BLaER1 treated with 17β-estradiol and CSF1 and Interleukin-3, amounts not matched to agents 10 nM and 100 nM (cell line): ENCODE results near the gene SGPL1.
"Not testable (repeated sequence)": the region's sequence is repeated elsewhere in the genome, so short reads cannot be mapped to it uniquely, and the experiment has no call there.

Experiments
- H3K27ac ChIP-seq, 11 experiments: shearing (Covaris generic); formaldehyde crosslinking; 2 replicates each; pipeline ENCODE4 v1.8.1; 2022
- H3K27me3 ChIP-seq, 11 experiments: shearing (Covaris generic); formaldehyde crosslinking; 2 replicates each; pipeline ENCODE4 v1.8.1; 2022
- H3K36me3 ChIP-seq, 11 experiments: shearing (Covaris generic); formaldehyde crosslinking; 2 replicates each; pipeline ENCODE4 v1.8.1; 2022
- H3K4me1 ChIP-seq, 10 experiments: shearing (Covaris generic); formaldehyde crosslinking; 2 replicates each; pipeline ENCODE4 v1.8.1; 2022
- H3K4me2 ChIP-seq, 11 experiments: shearing (Covaris generic); formaldehyde crosslinking; 2 replicates each; pipeline ENCODE4 v1.8.1; 2022
- H3K4me3 ChIP-seq, 10 experiments: shearing (Covaris generic); formaldehyde crosslinking; 2 replicates each; pipeline ENCODE4 v1.8.1; 2022
- H3K9ac ChIP-seq, 11 experiments: shearing (Covaris generic); formaldehyde crosslinking; 2 replicates each; pipeline ENCODE4 v1.8.1; 2022
- H3K9me3 ChIP-seq, 11 experiments: shearing (Covaris generic); formaldehyde crosslinking; replicated peaks in 1 of 11; 2 replicates each; pipeline ENCODE4 v1.8.1; 2022
- H4K20me1 ChIP-seq, 11 experiments: shearing (Covaris generic); formaldehyde crosslinking; 2 replicates each; pipeline ENCODE4 v1.8.1; 2022
- Cebpa-rat ChIP-seq, 11 experiments: shearing (Covaris generic); IDR thresholded peaks; 2 replicates each; pipeline ENCODE4 v1.8.1; 2022

SGPL1 gene

DNA sequence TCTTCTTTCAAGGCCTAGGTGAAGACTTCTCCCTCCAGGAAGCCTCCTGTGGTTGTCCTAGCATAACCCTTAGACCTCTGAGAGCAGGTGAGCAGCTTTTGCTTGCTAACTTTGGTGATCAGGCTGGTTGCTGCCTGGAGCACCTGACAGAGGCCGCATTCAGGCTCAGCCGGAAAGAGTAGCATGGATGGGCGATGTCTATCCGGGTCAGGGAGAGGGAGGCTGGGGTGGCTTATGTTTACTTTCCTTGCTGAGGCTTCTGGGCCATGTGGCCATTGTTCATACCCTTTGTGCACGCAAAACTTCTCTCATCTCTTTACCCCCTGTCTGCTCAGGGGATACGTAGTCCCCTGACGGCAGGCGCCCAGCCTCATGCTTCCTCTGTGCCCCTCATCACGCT lies 100.1 kb downstream of the SGPL1 start:
- Histone ChIP-seq H3K27me3 (0 out of 22 replicates have a peak, but pooled peaks cover 0 to 4% (median 0%) of the 10 kb centered on the region in 11 experiments), H3K27ac (no peak overlapping the region), H3K4me2 (no peak overlapping the region), H3K36me3 (no peaks in the 10 kb centered on the region), H4K20me1 (peaks cover 0 to 35% (median 0%) of the 10 kb centered on the region in 11 experiments; a peak in 1 of 22 replicates), H3K4me1 (peaks cover 9 to 20% (median 15%) of the 10 kb centered on the region in 10 experiments; a peak in 19 of 20 replicates), H3K9ac (no peak overlapping the region), H3K4me3 (no peak overlapping the region), H3K9me3 (peaks cover 0 to 8% (median 0%) of the 10 kb centered on the region in 11 experiments; a peak in 4 of 22 replicates)
- TF ChIP-seq Cebpa-rat (IDR thresholded peaks at IDR 0.05): no peak

DNA sequence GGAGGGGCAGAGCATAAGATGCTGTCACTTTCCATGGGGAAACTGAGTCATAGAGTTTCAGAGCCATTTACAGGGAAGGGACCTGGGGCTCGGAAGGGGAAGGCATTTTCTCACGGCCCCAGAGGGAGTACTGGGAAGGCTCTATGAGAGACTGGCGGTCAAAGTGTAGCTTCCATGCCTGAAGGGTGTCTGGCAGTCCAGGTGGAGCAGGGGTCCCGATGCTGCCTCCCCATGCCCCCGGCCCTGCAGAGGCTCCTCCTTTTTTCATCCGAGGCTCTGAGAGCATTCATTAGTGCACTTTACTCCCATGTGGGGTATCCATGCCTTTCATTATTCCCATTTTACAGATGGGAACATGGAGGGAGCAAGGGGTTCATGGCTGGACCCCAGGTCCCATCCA lies 100.5 kb downstream of the SGPL1 start:
- Histone ChIP-seq H3K4me2 (no peak overlapping the region), H4K20me1 (peaks cover 0 to 35% (median 0%) of the 10 kb centered on the region in 11 experiments; a peak in 1 of 22 replicates), H3K4me3 (no peak overlapping the region), H3K9ac (no peak overlapping the region), H3K4me1 (peaks cover 9 to 20% (median 15%) of the 10 kb centered on the region in 10 experiments; a peak in 19 of 20 replicates), H3K27ac (no peak overlapping the region), H3K9me3 (peaks cover 0 to 8% (median 0%) of the 10 kb centered on the region in 11 experiments; a peak in 4 of 22 replicates), H3K27me3 (0 out of 22 replicates have a peak, but pooled peaks cover 0 to 4% (median 0%) of the 10 kb centered on the region in 11 experiments), H3K36me3 (no peaks in the 10 kb centered on the region)
- TF ChIP-seq Cebpa-rat (IDR thresholded peaks at IDR 0.05): no peak

DNA sequence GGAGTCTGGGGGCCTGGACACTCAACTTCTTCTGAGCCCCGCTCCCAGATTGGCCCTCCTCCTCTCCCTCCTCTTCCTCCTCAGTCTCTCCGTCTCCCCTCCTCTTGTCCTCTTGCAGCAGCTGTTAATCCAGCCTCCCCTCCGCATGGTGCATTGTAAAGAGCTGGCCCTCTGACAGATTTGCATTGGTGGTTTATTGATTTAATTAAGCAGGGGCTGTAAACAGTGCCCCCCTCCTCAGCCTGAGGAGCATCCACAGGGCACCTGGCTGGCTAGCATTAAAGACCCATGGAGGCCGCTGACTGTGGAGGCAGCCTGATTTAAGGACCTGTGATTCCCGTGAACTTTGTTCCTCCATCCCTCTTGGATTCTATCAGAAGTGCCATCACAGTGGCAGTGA lies 101.5 kb downstream of the SGPL1 start:
- Histone ChIP-seq H3K36me3 (no peaks in the 10 kb centered on the region), H3K27me3 (0 out of 22 replicates have a peak, but pooled peaks cover 0 to 4% (median 0%) of the 10 kb centered on the region in 11 experiments), H3K9me3 (peaks cover 0 to 3% (median 0%) of the 10 kb centered on the region in 11 experiments; a peak in 1 of 22 replicates), H3K4me3 (no peak overlapping the region), H3K4me1 (peaks cover 9 to 20% (median 15%) of the 10 kb centered on the region in 10 experiments; a peak in 19 of 20 replicates), H3K27ac (no peak overlapping the region), H3K4me2 (no peak overlapping the region), H3K9ac (no peak overlapping the region), H4K20me1 (peaks cover 0 to 40% (median 0%) of the 10 kb centered on the region in 11 experiments; a peak in 1 of 22 replicates)
- no peak for TF ChIP-seq Cebpa-rat (IDR thresholded peaks at IDR 0.05)

DNA sequence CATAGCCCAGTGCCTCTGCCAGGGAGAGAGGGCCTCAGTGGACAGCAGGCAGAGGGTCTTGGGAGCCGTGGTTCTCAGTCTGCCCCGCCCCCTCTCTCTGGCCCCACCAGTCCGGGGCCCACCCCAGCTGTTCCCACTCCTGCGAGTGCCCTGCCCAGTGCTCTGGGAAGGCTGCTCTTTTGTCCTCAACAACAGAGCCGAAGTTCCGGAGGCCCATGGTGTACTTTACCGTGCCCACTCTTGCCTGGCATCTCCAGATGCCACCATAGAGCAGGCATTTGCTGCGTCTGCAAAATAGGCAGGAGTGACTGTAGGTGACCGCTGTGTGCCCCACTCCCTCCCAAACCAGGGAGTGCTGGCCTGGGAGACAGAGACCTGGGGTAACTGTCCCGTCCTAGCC lies 101.9 kb downstream of the SGPL1 start:
- Histone ChIP-seq H3K4me1 (peaks cover 9 to 18% (median 14%) of the 10 kb centered on the region in 10 experiments; a peak in 19 of 20 replicates), H3K27ac (no peak overlapping the region), H3K9ac (no peak overlapping the region), H4K20me1 (peaks cover 0 to 42% (median 0%) of the 10 kb centered on the region in 11 experiments; a peak in 1 of 22 replicates), H3K9me3 (no peaks in the 10 kb centered on the region), H3K4me2 (no peak overlapping the region), H3K4me3 (no peak overlapping the region), H3K36me3 (no peaks in the 10 kb centered on the region), H3K27me3 (0 out of 22 replicates have a peak, but pooled peaks cover 0 to 4% (median 0%) of the 10 kb centered on the region in 11 experiments)
- no peak for TF ChIP-seq Cebpa-rat (IDR thresholded peaks at IDR 0.05)

DNA sequence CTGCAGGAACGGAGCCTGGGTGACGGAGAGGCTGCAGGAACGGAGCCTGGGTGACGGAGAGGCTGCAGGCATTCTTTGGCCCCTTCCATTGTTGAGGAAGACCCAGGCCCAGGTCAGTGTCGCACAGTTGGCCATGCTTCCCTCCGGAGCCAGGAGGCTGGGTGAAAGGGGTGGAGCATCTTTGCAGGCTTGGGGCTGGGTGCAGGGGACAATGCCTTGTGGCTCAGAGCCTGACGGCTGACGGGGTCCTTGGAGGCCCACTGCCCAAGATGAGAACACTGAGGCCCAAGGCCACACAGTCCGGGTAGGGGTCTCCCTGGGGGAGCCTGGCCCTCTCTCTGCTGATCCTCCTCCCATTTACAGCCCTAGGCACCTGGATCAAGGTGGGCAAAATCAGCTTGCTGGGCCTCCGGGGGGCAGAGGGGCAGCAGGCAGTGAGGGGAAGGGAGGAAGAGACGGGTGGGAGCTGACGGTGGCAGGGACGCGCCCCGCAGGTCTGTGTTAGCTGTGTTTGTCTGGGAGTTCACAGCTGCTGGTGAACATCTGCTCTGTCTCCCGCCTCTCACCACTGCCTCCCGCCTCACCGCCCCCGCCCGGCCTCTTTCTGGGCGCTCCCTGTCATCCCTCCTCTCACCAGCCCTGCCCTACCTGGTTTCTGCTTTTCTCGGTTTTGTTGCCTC lies 103.2 kb downstream of the SGPL1 start:
- TF ChIP-seq Cebpa-rat (IDR thresholded peaks at IDR 0.05): no peak
- H3K9me3 ChIP-seq: no peaks in the 10 kb centered on the region
- H3K4me1 ChIP-seq: peaks cover 0 to 9% (median 6%) of the 10 kb centered on the region in 10 experiments; a peak in 11 of 20 replicates
- H3K9ac ChIP-seq: peak overlapping the region in 1 of 11 experiments; percentile 36; a peak in 1 of 22 replicates
- peak overlapping the region in 8 of 11 experiments; percentile 24 to 52 (median 38); a peak in 10 of 22 replicates for H3K4me2 ChIP-seq
- H4K20me1 ChIP-seq: peaks cover 0 to 36% (median 0%) of the 10 kb centered on the region in 11 experiments; a peak in 1 of 22 replicates
- no peak overlapping the region for H3K27ac ChIP-seq
- H3K4me3 ChIP-seq: no peak overlapping the region
- H3K27me3 ChIP-seq: 0 out of 22 replicates have a peak, but pooled peaks cover 0 to 4% (median 0%) of the 10 kb centered on the region in 11 experiments
- no peaks in the 10 kb centered on the region for H3K36me3 ChIP-seq

DNA sequence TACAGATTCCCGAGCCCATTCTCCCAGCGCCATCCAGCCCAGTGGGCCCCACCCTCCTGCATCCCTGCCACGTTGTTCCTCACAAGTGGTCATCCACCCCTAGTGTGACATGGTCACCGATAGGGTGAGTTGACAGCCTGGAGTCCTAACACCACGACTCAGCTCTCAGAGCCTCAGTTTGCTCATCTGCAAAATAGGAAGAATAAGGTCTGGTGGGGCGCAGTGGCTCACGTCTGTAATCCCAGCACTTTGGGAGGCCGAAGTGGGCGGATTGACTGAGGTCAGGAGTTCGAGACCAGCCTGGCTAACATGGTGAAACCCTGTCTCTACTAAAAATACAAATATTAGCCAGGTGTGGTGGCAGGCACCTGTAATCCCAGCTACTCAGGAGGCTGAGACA lies 104.2 kb downstream of the SGPL1 start:
- peaks cover 0 to 28% (median 0%) of the 10 kb centered on the region in 11 experiments; a peak in 1 of 22 replicates for H4K20me1 ChIP-seq
- not testable (repeated sequence) for H3K27me3 ChIP-seq, H3K4me3 ChIP-seq, H3K9me3 ChIP-seq, H3K4me2 ChIP-seq, H3K27ac ChIP-seq, H3K36me3 ChIP-seq, H3K9ac ChIP-seq, H3K4me1 ChIP-seq

DNA sequence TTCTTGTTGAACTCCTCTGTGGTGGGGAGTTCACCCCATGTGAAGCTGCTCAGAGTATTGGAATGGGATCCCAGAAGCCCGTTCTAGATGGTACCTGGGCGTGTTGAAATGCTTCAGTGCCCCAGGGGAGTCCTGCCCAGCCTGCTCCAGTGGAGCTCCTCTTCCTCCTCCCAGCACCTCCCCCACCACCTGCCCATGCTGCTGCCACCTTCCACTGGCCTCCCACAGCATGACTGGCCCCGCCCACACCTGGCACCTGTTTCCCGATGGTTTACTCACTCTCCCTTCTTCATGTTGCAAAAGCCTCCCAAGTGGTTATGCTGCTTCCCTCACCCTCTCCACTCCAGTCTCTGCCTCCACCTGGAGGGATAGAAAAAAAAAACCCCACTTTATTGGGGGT lies 104.8 kb downstream of the SGPL1 start:
- H4K20me1 ChIP-seq: peaks cover 0 to 28% (median 0%) of the 10 kb centered on the region in 11 experiments; a peak in 1 of 22 replicates
- no peak overlapping the region for H3K27ac ChIP-seq
- no peak overlapping the region for H3K4me3 ChIP-seq
- H3K9ac ChIP-seq: no peak overlapping the region
- H3K9me3 ChIP-seq: no peaks in the 10 kb centered on the region
- 0 out of 22 replicates have a peak, but pooled peaks cover 0 to 4% (median 0%) of the 10 kb centered on the region in 11 experiments for H3K27me3 ChIP-seq
- no peak overlapping the region for H3K4me2 ChIP-seq
- no peak for TF ChIP-seq Cebpa-rat (IDR thresholded peaks at IDR 0.05)
- H3K36me3 ChIP-seq: no peaks in the 10 kb centered on the region
- peaks cover 0 to 9% (median 6%) of the 10 kb centered on the region in 10 experiments; a peak in 11 of 20 replicates for H3K4me1 ChIP-seq

DNA sequence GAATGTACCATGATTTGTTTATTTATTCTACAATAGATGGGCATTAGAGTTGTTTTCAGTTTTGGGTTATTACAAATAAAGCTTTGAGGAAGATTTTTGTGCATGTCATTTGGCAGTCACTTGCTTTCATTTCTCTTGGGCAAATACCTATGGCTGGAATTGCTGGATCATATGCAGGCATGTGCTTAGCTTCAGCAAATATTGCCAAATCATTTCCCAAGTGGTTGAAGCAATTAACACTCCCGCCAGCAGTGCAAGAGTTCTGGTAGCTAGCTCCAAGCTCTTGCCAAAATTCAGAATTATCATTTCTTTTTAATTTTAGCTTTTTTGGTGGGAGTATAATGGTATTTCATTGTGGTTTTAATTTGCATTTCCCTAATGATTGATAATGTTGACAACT lies 105.5 kb downstream of the SGPL1 start:
- H3K9ac ChIP-seq: no peak overlapping the region
- TF ChIP-seq Cebpa-rat (IDR thresholded peaks at IDR 0.05): no peak
- H3K4me3 ChIP-seq: no peak overlapping the region
- peaks cover 0 to 24% (median 0%) of the 10 kb centered on the region in 11 experiments; a peak in 1 of 22 replicates for H4K20me1 ChIP-seq
- H3K36me3 ChIP-seq: no peaks in the 10 kb centered on the region
- H3K4me1 ChIP-seq: peaks cover 0 to 9% (median 6%) of the 10 kb centered on the region in 10 experiments; a peak in 11 of 20 replicates
- 0 out of 22 replicates have a peak, but pooled peaks cover 0 to 4% (median 0%) of the 10 kb centered on the region in 11 experiments for H3K27me3 ChIP-seq
- H3K9me3 ChIP-seq: no peaks in the 10 kb centered on the region
- H3K27ac ChIP-seq: no peak overlapping the region
- H3K4me2 ChIP-seq: no peak overlapping the region

DNA sequence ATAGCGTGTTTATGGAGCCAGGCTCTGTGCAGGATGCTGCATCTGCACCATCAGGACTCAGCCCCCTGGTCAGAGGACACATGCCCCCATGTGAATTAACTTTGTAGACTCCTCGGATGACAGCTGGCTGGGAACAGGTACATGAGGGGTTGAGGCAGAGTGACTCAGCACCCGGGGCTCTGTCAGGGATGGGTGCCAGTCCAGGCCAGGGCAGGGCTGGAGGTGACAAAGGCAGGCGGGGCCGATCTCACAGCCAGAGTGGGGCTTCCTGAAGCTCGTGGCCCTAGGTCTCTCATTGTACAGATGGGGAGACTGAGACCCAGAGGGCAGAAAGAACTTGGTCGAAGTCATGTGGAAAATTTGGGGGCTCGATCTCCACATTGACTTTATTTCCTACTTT lies 107.9 kb downstream of the SGPL1 start:
- H3K27ac ChIP-seq: no peak overlapping the region
- 0 out of 22 replicates have a peak, but pooled peaks cover 0 to 4% (median 0%) of the 10 kb centered on the region in 11 experiments for H3K27me3 ChIP-seq
- H3K9me3 ChIP-seq: no peaks in the 10 kb centered on the region
- H3K4me2 ChIP-seq: no peak overlapping the region
- no peak overlapping the region for H3K4me3 ChIP-seq
- H4K20me1 ChIP-seq: 0 out of 22 replicates have a peak, but pooled peaks cover 0 to 12% (median 0%) of the 10 kb centered on the region in 11 experiments
- no peak for TF ChIP-seq Cebpa-rat (IDR thresholded peaks at IDR 0.05)
- no peaks in the 10 kb centered on the region for H3K36me3 ChIP-seq
- H3K4me1 ChIP-seq: peaks cover 14 to 25% (median 23%) of the 10 kb centered on the region in 10 experiments
- H3K9ac ChIP-seq: 0 out of 22 replicates have a peak overlapping the region, but pooled peaks of 1 of the 11 experiments have one; percentile 23
